BJ (cell line): ENCODE measurements around the gene AMIGO1. TPM values are rescaled to one million over a fixed set of nuclear protein-coding genes. Genes with fewer than 3 reads are reported as not detected.

ENCODE experiments used
- CTCF ChIA-PET: fragments of 350-600 bp; formaldehyde crosslinking; extraction: SDS; loops from one replicate; lab custom pipeline; 2021; ENCODE audit warnings: antibody characterized with exemption, inconsistent platforms; lab: Yijun Ruan, JAX
- POLR2A ChIA-PET: fragments of 300-600 bp; sonication (Branson Sonifier 250); formaldehyde crosslinking; extraction: SDS; loops from one replicate; lab custom pipeline; 2021; ENCODE audit warnings: antibody characterized with exemption; lab: Charles Lee
- DNase-seq: peaks from one replicate; pipeline ENCODE4 v3.0.0-alpha.2; 2011; ENCODE audit warnings: low read depth
- H3K27me3 ChIP-seq: 2 replicates; pipeline ENCODE4 v1.6.0; 2011; ENCODE audit warnings: low read length; ENCODE audit not compliant: control insufficient read depth, insufficient read depth
- H3K36me3 ChIP-seq: 2 replicates; pipeline ENCODE4 v1.5.1; 2011; ENCODE audit warnings: low read length; ENCODE audit not compliant: control insufficient read depth, insufficient read depth
- H3K4me3 ChIP-seq: 2 replicates; pipeline ENCODE4 v1.5.1; 2011; ENCODE audit warnings: low read depth, mild to moderate bottlenecking, control low read depth, low read length
- polyA plus RNA-seq: library from polyadenylated mRNA; depleted of rRNA; stranded (reverse); fragments of >200 nt; gene quantifications from 2 replicates; pipeline ENCODE4 v1.2.3, GENCODE V29; 2011
- TF ChIP-seq, protein P1 (sequence below): IDR thresholded peaks from 2 replicates; pipeline ENCODE4 v1.5.1; 2011; ENCODE audit warnings: low read depth, mild to moderate bottlenecking, control low read depth, inconsistent platforms, low read length, moderate library complexity; ENCODE audit not compliant: insufficient read depth

The AMIGO1 gene
- polyA plus RNA-seq, 1 experiment, result 3.4 TPM

- ChIA-PET CTCF (interaction anchor here (0.6 to 32.2 kb wide), 27 partner anchors 9 to 445 kb away, joined by 3 to 1371 read pairs (median 4); partner anchors contain the start of genes AMIGO1, ATXN7L2, GNAI3 and GPR61), POLR2A (interaction anchor here (1.1 kb wide), 1 partner anchor 67 kb away, joined by 26 read pairs; no protein-coding TSS in a partner anchor)
- DNase-seq, result no peak
- H3K36me3 ChIP-seq, result peaks cover 32% of the 10 kb centered on the region
- TF ChIP-seq, protein P1, sequence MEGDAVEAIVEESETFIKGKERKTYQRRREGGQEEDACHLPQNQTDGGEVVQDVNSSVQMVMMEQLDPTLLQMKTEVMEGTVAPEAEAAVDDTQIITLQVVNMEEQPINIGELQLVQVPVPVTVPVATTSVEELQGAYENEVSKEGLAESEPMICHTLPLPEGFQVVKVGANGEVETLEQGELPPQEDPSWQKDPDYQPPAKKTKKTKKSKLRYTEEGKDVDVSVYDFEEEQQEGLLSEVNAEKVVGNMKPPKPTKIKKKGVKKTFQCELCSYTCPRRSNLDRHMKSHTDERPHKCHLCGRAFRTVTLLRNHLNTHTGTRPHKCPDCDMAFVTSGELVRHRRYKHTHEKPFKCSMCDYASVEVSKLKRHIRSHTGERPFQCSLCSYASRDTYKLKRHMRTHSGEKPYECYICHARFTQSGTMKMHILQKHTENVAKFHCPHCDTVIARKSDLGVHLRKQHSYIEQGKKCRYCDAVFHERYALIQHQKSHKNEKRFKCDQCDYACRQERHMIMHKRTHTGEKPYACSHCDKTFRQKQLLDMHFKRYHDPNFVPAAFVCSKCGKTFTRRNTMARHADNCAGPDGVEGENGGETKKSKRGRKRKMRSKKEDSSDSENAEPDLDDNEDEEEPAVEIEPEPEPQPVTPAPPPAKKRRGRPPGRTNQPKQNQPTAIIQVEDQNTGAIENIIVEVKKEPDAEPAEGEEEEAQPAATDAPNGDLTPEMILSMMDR, result peak; percentile 87
- H3K27me3 ChIP-seq, result no peaks in the 10 kb centered on the region
- H3K4me3 ChIP-seq, result peak within 1 kb of the TSS; percentile 83
Observed at GRCh38 chr1:109493805-109494539, 15.6 kb downstream of the AMIGO1 start, which contains the start of gene CYB561D1. TSS of gene CYB561D1 (plus strand) at chr1:109494094. CDS start at chr1:109494140, 46 bp downstream.

DNA sequence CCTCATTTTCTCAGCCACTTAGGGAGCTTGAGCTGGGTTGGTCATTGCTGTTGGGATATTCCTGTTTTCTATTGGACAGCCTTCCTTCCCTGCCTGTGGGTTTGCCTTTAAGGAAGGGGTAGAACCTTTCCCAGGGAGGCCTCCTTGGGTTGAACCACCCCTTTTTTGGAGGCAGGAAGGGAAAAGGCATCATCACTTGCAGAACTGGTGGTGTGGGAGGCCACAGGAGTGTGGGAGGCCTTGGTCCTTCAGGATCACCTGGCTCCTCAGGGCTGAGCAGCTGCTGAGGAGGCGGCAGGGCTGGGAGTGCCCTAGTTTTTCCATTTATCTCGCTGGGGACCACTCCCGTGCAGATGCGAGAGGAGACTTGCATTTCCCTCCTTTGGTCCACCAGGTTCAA, 16.3 kb downstream of the AMIGO1 start:
- POLR2A ChIA-PET, result interaction anchor here (1.1 kb wide), 1 partner anchor 66 kb away, joined by 26 read pairs; no protein-coding TSS in a partner anchor
- DNase-seq, result no peak
- Histone ChIP-seq H3K4me3 (no peak overlapping the region), H3K27me3 (no peaks in the 10 kb centered on the region), H3K36me3 (peaks cover 38% of the 10 kb centered on the region)
- CTCF ChIA-PET, result interaction anchor here (0.7 to 32.2 kb wide), 18 partner anchors 7 to 427 kb away, joined by 3 to 1371 read pairs (median 5); partner anchors contain the start of genes AMIGO1, ATXN7L2, GPR61 and PSMA5
- TF ChIP-seq, protein P1, result no peak

DNA sequence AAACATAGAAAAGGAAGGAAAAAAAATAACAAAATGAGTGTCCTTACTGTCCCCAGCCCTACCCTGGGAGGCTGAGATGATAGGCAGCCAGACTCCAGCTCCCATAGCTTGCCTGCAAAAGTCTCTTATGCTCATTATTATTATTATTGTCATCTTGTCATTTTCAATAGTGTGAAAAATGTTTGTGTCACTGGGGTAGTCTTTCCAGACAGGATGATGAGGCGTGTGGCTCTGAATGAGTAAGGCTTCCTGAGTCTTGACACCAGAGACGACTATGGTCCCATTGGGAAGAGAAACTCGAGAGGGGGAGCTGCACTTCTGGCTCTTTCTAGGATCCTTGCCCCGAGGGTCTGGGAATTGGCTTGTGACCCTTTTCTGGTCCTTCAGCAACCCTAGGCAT, 16.7 kb downstream of the AMIGO1 start:
- H3K36me3 ChIP-seq, result peaks cover 42% of the 10 kb centered on the region
- no peak overlapping the region for H3K4me3 ChIP-seq
- DNase-seq, result no peak
- POLR2A ChIA-PET, result interaction anchor here (1.1 kb wide), 1 partner anchor 66 kb away, joined by 26 read pairs; no protein-coding TSS in a partner anchor
- TF ChIP-seq, protein P1, result no peak
- H3K27me3 ChIP-seq, result no peaks in the 10 kb centered on the region
- CTCF ChIA-PET, result interaction anchor here (0.5 to 32.2 kb wide), 20 partner anchors 8 to 428 kb away, joined by 3 to 1371 read pairs (median 5); partner anchors contain the start of genes AMIGO1, ATXN7L2, GPR61 and PSMA5

DNA sequence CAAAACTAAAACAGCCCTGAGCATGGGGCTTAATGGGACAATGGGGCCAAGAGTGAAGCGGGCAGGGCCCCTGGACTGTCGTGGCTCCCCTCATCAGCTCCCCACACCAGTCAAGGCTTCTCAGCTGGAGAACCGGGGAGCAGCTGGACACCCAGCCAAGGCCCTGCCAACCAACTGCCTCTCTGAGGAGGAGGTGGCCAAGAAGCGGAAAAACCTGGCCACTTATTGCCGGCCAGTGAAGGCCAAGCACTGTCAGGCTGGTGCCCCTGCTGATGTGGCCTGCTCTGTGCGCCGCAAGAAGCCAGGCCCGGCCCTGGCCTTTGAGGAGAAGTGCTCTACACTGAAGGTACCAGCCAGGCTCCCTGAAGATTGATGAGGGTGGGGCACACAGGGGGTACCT, 18.2 kb downstream of the AMIGO1 start:
- CTCF ChIA-PET, result interaction anchor here (1.0 to 32.2 kb wide), 21 partner anchors 9 to 284 kb away, joined by 3 to 1371 read pairs (median 5); partner anchors contain the start of genes GNAI3, GPR61 and PSMA5
- Histone ChIP-seq H3K27me3 (no peaks in the 10 kb centered on the region), H3K36me3 (peaks cover 43% of the 10 kb centered on the region), H3K4me3 (no peak overlapping the region)
- POLR2A ChIA-PET, result no interaction called here
- TF ChIP-seq, protein P1, result no peak
- DNase-seq, result no peak

DNA sequence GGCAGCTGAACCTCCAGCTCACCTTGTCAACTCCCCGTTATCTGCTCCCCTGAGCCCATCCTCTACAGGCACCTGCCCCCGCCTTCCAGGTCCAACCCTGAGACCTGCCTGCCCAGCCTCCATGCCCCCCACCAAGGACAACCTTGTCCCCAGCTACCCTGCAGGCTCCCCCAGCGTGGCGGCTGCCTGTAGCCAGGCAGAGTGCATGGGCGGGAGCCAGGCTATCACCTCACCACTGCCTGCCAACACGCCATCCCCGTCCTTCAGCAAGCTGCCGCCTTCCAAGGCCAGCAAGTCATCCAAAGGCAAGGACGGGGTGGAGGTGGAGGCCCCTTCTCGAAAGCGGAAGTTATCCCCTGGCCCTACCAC, 18.6 kb downstream of the AMIGO1 start:
- no peak for DNase-seq
- POLR2A ChIA-PET, result no interaction called here
- TF ChIP-seq, protein P1, result no peak
- H3K27me3 ChIP-seq, result no peaks in the 10 kb centered on the region
- H3K4me3 ChIP-seq, result no peak overlapping the region
- H3K36me3 ChIP-seq, result peaks cover 42% of the 10 kb centered on the region
- CTCF ChIA-PET, result interaction anchor here (1.0 to 32.2 kb wide), 23 partner anchors 10 to 284 kb away, joined by 3 to 1371 read pairs (median 5); partner anchors contain the start of genes GNAI3, GPR61 and PSMA5
